LoVo (cell line): ENCODE data around the gene SLC39A11.
"Not testable (repeated sequence)": the region's sequence is repeated elsewhere in the genome, so short reads cannot be mapped to it uniquely, and the experiment has no call there.

Experiments
- DNase-seq: peaks from one replicate; pipeline ENCODE4 v3.0.0-alpha.2; 2016; ENCODE audit warnings: low spot score

Gene SLC39A11

GRCh38 chr17:72656130-72656763, 436.2 kb downstream of the SLC39A11 start:
- DNase-seq, result no peak

- no peak for DNase-seq
These were observed 437.8 kb downstream of the SLC39A11 start for GRCh38 chr17:72654706-72655105.

- DNase-seq, result no peak
These were observed 440.5 kb downstream of the SLC39A11 start for GRCh38 chr17:72651988-72652387.

- no peak for DNase-seq
These were observed 443.8 kb downstream of the SLC39A11 start for GRCh38 chr17:72648702-72649101.

DNA sequence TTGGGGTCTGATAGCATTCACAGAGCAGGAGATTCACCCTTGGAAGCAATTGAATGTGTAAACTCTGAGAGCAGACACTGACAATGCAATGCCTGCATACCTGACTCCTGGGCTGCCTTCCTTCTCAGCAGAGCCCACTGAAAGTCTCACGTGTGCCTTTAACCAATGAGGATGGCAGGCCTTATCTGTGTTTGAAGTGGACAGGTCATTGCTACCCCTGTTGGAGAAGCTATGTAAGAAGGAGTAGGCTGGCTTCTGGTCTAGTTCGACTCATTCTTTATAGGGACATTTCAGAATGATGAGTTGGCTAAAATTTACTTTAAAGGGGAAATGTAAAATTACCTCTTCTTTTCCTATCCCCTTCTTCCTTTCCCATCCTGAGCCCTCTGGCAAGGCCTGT, 446.3 kb downstream of the SLC39A11 start:
- DNase-seq, result no peak

- no peak for DNase-seq
These were observed 448.0 kb downstream of the SLC39A11 start for GRCh38 chr17:72644492-72644891.

- no peak for DNase-seq
These were observed 448.8 kb downstream of the SLC39A11 start for GRCh38 chr17:72643575-72644216.

DNA sequence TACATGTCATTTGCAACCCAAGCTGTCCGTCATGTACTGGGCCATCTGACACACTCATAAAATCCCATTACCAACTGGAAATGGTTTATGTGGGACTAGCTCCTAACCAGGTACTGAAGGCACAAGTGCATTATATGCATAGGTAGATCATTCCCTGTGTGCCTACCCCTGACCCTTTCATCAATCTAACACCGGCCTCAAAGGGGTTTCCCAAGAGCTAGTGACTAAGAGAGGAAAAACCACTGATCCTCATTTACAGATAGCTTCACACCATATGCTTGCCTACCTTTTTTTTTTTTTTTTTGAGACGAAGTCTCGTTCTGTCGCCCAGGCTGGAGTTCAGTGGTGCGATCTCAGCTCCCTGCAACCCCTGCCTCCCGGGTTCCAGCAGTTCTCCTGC, 449.8 kb downstream of the SLC39A11 start:
- no peak for DNase-seq

- DNase-seq, result peak; percentile 84
These were observed 451.9 kb downstream of the SLC39A11 start for GRCh38 chr17:72640415-72641165.

GRCh38 chr17:72639711-72640110, 452.8 kb downstream of the SLC39A11 start:
- DNase-seq, result no peak

DNA sequence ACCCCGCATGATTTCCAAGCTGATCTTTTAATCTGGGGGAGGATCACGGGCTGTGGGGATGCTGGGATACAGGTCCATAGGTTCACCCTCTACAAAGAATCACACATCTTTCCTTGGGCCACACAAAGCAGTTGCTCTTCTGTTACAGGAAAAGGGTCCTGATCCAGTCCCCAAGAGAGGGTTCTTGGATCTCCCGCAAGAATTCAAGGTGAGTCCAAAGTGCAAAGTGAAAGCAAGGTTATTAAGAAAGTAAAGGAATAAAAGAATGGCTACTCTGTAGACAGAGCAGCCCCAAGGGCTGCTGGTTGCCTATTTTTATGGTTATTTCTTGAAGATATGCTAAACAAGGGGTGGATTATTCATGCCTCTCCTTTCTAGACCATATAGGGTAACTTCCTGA, 453.6 kb downstream of the SLC39A11 start:
- not testable (repeated sequence) for DNase-seq

DNA sequence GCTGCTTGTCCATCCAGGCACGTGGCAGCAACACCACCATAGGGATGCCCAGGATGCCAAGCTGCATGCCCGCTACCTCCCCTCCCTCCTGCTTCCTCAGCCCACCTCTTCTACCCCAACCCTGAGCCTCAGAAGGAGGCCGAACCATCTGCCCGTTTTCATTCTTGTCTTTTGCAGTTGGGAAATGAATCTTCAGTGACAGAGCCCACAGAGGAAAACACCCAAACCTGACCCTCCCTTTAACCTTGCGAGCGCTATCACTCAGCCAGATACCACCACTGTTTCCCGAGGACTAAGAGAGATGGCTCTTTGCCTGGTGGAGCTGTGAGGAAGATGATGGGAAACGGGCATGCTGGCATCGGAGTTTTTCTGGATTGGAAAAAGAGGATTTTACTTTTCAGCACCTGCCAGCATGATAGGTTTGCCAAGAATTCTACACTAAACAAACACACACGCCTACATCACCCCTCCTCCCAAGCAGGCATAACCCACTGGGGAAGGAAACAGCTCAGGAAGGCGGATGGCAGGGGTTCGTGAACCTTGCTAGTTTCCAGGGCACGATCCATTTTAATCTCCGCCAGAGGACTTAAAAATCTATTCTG, 457.4 kb downstream of the SLC39A11 start:
- peak; percentile 18 for DNase-seq

DNA sequence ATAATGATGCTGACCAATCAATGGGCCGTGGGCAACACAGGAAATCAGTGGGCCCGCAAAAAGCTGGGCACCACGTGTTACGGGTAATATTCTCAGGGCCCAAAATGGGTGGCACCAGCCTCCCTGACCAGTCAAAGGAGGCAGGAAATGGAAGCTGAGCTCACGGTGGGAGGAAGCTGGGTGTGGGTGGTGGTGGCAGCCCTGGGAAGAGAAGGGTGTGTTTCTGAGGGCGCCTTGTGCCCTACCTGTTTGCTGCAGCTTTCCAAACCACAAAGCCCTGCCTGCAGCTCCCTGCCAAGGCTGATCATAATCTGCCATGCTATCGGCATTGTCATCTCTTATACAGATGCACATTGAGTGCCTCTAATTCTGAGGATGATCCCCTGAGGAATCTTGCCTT, 457.9 kb downstream of the SLC39A11 start:
- DNase-seq, result peak; percentile 81

DNA sequence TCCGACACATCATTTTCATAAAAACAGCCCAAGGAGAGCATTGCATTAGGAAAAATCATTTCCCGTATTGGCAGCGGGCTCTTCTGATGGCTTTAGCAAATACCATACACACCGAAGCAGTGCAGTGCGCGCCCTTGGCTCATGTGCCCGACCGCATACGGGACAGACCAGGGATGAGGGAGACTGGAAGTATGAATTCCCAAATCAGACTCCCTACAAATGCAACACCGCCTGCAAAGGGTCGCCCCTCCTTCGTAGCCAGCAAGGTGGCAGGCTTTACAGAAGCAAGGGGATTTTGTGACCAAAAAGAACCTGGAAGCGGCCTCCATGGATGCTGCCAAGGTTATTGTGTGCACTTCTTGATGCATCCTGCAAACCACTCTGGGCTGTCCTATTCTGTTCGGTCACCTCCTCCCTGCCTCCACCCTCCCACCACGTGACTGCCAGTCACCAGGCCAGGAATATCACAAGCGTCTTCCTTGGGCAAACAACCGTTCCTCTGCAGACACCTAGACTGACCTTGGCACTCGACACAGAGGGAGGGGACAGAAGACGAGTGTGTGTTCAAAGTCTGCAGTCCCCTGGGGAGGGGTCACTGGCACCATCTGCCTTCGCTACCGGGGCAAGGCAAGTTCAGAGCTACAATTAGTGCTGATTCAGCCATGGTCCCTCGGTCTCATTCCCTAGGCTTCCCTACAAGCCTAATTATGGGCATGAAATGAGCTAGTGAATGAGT, 460.4 kb downstream of the SLC39A11 start:
- peak; percentile 87 for DNase-seq

DNA sequence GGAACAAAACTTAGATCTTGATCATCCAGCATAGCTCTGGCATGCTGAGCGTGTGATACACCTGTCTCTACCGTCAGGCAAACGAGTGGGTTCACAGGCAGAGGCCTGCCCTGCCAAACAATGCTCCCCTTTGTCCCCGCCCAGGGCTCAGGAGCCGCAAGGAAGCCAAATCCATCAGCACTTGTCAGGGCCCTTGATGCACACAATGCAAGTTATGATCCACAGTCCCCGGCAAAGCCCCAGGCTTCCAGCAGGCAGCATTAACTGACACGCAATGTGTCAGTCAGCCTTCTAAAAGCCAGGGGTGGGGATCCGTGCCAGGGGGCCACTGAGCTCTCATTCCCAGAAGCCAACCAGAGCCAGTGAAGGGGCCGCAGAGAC, 460.9 kb downstream of the SLC39A11 start:
- DNase-seq, result no peak

DNA sequence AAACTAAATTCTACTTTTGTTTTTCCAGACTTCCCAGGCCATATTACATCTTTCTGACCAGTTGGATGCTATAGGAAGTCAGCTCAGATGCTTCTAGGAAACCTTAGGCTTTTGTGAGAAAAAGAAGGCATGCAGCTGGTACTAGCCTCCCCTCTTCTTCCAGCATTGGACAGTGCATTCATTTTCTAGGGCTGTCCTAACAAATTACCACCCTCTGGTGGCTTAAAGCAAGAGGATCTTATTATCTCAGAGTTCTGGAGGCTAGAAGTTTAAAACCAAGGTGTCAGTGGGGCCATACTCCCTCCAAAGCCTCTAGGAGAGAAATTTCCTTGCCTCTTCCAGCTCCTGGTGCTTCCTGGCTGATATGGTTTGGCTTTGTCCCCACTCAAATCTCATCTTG, 467.8 kb downstream of the SLC39A11 start:
- DNase-seq, result no peak

- no peak for DNase-seq
These were observed 468.3 kb downstream of the SLC39A11 start for GRCh38 chr17:72624226-72624625.

GRCh38 chr17:72622661-72623433, 469.6 kb downstream of the SLC39A11 start:
- no peak for DNase-seq

- DNase-seq, result no peak
These were observed 472.4 kb downstream of the SLC39A11 start for GRCh38 chr17:72619976-72620650.

GRCh38 chr17:72618001-72618509, 474.4 kb downstream of the SLC39A11 start:
- DNase-seq, result peak; percentile 92

DNA sequence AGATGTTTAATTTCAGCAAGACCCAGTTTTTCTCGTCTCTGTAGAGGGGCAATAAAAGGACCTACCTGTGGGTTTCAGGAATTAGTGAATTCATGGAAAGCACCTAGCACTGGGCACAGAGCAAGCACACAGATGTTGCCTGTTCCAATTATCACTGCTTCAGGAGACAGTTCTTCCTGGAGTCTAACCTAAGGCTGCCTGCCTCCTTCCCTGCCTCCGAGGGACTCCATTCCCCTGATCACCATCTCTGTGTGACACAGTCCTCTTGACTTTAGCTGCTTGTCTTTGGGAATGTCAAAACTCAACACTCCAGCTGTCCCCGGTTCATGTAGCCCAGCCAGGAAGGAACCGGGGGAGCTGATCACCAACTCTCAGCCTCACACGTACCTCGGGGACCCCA, 474.9 kb downstream of the SLC39A11 start:
- DNase-seq, result no peak
